HepG2 (cell line): ENCODE results near the gene SVOPL. TPM values are rescaled to one million over a fixed set of nuclear protein-coding genes. Genes with fewer than 3 reads are reported as not detected.

Experiments
- CCDC6 ChIP-seq: sonication (generic); formaldehyde crosslinking; IDR thresholded peaks from 2 replicates; pipeline ENCODE4 v1.8.1; 2022; ENCODE audit warnings: mild to moderate bottlenecking, missing genetic modification reagents, moderate library complexity
- NR2F2 ChIP-seq: IDR thresholded peaks from 2 replicates; pipeline ENCODE4 v1.6.1; 2012; ENCODE audit warnings: low read depth, inconsistent platforms, borderline replicate concordance
- NR3C1 ChIP-seq: sonication (generic); formaldehyde crosslinking; IDR thresholded peaks from 2 replicates; pipeline ENCODE4 v1.4.0; 2020; ENCODE audit warnings: missing genetic modification reagents
- ZFP1 ChIP-seq: IDR thresholded peaks from 2 replicates; pipeline ENCODE4 v1.6.1; 2016
- ZNF264 ChIP-seq: sonication (generic); formaldehyde crosslinking; IDR thresholded peaks from 2 replicates; pipeline ENCODE4 v1.4.0; 2020; ENCODE audit warnings: missing genetic modification reagents
- ZNF460 ChIP-seq: sonication (generic); formaldehyde crosslinking; IDR thresholded peaks from 2 replicates; pipeline ENCODE4 v1.5.1; 2020; ENCODE audit warnings: missing genetic modification reagents, mild to moderate bottlenecking, borderline replicate concordance
- ZNF782 ChIP-seq: sonication (generic); formaldehyde crosslinking; IDR thresholded peaks from 2 replicates; pipeline ENCODE4 v1.4.0; 2020; ENCODE audit warnings: missing genetic modification reagents, mild to moderate bottlenecking, borderline replicate concordance
- polyA plus RNA-seq, 8 experiments: library from polyadenylated mRNA; depleted of rRNA in 3 of 8; stranded (reverse) in 7 of 8; unstranded in 1 of 8; fragments of >200 nt; fragmentation: Illumina TruSeq in 4 of 8; extraction: Trizol in 4 of 8; gene quantifications; 2 replicates each; pipeline versions ENCODE4 v1.2.1 to v1.2.3, GENCODE V29; 2011 to 2016; ENCODE audit warnings: low read depth in 4 of 8, missing spikeins in 1 of 8, mixed read lengths in 1 of 8; ENCODE audit not compliant: insufficient read depth in 1 of 8
- total RNA-seq, 5 experiments: library from RNA; depleted of rRNA; stranded (reverse); fragments of >200 nt; fragmentation: Illumina TruSeq; extraction: Trizol; gene quantifications; 2 replicates each; pipeline ENCODE4 v1.2.3, GENCODE V29; 2016; ENCODE audit warnings: low read depth in 1 of 5
- TF ChIP-seq, protein P1 (sequence below): sonication (generic); formaldehyde crosslinking; IDR thresholded peaks from 2 replicates; pipeline ENCODE4 v1.4.0; 2020; ENCODE audit warnings: low read depth, missing genetic modification reagents
- TF ChIP-seq, protein P2 (sequence below): sonication (generic); formaldehyde crosslinking; IDR thresholded peaks from 2 replicates; pipeline ENCODE4 v1.5.0; 2020; ENCODE audit warnings: mild to moderate bottlenecking, low read depth, missing genetic modification reagents, borderline replicate concordance
- TF ChIP-seq, protein P3 (sequence below): sonication (generic); formaldehyde crosslinking; IDR thresholded peaks from 2 replicates; pipeline ENCODE4 v1.5.1; 2020; ENCODE audit warnings: mild to moderate bottlenecking, missing genetic modification reagents, moderate library complexity
- TF ChIP-seq, protein P4 (sequence below): sonication (generic); formaldehyde crosslinking; IDR thresholded peaks from 2 replicates; pipeline ENCODE4 v1.8.0; 2023; ENCODE audit warnings: mild to moderate bottlenecking, missing genetic modification reagents

SVOPL gene
- total and polyA plus RNA-seq, 2 of the 13 experiments (the other 11 are each of a cell fraction or from before 2014, with no cell fraction given): not detected

DNA sequence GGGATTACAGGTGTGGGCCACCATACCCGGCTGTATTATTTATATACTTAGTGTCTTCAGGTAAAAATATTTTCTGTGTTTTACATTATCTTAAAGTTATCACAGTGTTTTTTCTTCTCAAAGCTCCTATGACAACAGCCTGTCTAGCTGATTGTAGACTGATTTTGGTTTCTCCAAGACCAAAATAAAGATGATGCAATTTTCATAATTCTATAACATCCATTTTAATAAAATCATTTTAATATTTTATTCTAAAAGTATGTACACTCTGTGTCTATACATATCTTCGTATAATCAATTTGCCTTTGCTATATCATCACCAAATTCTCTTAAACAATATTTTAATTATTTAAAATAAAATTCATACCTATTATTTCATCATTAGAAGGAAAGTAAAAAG, 132.5 kb downstream of the SVOPL start (continued):
- TF ChIP-seq, protein P1, sequence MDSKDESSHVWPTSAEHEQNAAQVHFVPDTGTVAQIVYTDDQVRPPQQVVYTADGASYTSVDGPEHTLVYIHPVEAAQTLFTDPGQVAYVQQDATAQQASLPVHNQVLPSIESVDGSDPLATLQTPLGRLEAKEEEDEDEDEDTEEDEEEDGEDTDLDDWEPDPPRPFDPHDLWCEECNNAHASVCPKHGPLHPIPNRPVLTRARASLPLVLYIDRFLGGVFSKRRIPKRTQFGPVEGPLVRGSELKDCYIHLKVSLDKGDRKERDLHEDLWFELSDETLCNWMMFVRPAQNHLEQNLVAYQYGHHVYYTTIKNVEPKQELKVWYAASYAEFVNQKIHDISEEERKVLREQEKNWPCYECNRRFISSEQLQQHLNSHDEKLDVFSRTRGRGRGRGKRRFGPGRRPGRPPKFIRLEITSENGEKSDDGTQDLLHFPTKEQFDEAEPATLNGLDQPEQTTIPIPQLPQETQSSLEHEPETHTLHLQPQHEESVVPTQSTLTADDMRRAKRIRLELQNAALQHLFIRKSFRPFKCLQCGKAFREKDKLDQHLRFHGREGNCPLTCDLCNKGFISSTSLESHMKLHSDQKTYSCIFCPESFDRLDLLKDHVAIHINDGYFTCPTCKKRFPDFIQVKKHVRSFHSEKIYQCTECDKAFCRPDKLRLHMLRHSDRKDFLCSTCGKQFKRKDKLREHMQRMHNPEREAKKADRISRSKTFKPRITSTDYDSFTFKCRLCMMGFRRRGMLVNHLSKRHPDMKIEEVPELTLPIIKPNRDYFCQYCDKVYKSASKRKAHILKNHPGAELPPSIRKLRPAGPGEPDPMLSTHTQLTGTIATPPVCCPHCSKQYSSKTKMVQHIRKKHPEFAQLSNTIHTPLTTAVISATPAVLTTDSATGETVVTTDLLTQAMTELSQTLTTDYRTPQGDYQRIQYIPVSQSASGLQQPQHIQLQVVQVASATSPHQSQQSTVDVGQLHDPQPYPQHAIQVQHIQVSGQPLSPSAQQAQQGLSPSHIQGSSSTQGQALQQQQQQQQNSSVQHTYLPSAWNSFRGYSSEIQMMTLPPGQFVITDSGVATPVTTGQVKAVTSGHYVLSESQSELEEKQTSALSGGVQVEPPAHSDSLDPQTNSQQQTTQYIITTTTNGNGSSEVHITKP (CRISPR knock-in tag): no peak
- TF ChIP-seq, protein P2, sequence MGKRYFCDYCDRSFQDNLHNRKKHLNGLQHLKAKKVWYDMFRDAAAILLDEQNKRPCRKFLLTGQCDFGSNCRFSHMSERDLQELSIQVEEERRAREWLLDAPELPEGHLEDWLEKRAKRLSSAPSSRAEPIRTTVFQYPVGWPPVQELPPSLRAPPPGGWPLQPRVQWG: no peak
- TF ChIP-seq ZNF264 (no peak), ZNF460 (CRISPR knock-in tag) (no peak), ZFP1 (no peak), NR2F2 (no peak), NR3C1 (no peak), ZNF782 (CRISPR knock-in tag) (no peak), CCDC6 (no peak)
- TF ChIP-seq, protein P3, sequence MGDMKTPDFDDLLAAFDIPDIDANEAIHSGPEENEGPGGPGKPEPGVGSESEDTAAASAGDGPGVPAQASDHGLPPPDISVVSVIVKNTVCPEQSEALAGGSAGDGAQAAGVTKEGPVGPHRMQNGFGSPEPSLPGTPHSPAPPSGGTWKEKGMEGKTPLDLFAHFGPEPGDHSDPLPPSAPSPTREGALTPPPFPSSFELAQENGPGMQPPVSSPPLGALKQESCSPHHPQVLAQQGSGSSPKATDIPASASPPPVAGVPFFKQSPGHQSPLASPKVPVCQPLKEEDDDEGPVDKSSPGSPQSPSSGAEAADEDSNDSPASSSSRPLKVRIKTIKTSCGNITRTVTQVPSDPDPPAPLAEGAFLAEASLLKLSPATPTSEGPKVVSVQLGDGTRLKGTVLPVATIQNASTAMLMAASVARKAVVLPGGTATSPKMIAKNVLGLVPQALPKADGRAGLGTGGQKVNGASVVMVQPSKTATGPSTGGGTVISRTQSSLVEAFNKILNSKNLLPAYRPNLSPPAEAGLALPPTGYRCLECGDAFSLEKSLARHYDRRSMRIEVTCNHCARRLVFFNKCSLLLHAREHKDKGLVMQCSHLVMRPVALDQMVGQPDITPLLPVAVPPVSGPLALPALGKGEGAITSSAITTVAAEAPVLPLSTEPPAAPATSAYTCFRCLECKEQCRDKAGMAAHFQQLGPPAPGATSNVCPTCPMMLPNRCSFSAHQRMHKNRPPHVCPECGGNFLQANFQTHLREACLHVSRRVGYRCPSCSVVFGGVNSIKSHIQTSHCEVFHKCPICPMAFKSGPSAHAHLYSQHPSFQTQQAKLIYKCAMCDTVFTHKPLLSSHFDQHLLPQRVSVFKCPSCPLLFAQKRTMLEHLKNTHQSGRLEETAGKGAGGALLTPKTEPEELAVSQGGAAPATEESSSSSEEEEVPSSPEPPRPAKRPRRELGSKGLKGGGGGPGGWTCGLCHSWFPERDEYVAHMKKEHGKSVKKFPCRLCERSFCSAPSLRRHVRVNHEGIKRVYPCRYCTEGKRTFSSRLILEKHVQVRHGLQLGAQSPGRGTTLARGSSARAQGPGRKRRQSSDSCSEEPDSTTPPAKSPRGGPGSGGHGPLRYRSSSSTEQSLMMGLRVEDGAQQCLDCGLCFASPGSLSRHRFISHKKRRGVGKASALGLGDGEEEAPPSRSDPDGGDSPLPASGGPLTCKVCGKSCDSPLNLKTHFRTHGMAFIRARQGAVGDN: no peak
- TF ChIP-seq, protein P4, sequence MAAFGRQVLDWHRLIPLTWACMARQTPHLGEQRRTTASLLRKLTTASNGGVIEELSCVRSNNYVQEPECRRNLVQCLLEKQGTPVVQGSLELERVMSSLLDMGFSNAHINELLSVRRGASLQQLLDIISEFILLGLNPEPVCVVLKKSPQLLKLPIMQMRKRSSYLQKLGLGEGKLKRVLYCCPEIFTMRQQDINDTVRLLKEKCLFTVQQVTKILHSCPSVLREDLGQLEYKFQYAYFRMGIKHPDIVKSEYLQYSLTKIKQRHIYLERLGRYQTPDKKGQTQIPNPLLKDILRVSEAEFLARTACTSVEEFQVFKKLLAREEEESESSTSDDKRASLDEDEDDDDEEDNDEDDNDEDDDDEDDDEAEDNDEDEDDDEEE (CRISPR knock-in tag): no peak
